Activated CD4-positive, alpha-beta T cell treated with anti-CD3 and anti-CD28 coated beads, Interleukin-2, amount 50 U/mL, for 4 hours (primary cell): ENCODE results near the gene MAGI1.

ENCODE experiments used
- DNase-seq, 2 experiments: peaks; one replicate each; pipeline ENCODE4 v3.0.0-alpha.2; 2020

Gene MAGI1

DNA sequence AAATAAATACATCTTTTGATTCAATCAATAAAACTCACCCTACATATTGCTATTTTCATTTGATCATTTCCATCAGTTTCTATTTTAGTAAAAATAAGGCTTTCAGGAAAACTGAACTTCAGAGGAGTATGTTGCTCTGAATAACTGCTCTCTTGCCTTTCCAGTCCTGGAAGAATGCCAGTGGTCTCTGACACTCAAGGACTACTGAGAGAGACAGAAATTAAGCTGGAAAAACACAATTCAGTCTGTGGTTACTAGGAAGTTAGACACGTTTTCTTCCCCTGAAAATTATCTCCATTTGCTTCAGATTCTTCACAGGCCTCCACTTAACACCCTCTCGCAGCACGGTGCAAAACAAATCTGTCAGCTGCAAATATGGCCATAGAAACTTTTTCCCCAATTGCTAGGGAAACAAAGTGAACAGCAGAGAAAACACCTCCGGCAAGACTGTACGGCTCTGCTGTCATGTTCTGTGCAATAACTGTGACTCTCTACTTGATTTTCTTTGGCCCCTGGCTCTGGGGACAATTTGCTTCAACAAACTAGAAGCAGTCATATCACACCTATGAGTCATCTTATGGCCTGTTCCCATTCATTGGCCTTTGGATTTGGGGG lies 353.0 kb downstream of the MAGI1 start:
- DNase-seq, result no peak

DNA sequence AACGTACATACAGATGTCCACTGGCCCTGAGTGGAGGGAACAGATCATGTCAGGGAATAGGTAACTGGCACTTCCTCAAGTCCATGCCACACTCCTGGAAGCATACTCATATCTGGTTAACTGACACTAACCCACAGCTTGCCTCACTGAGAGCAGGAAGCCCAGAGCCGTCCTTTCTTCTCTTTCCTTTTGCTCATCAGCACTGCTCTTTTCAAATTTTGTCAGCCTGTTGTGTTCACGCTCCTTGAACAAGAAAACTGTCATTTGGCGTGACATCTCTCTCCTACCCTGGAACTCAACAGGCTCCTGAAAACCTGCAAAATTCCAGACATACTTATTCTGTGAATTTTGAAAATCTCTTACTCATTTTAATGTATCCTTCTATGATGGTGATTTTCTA lies 360.2 kb downstream of the MAGI1 start:
- no peak for DNase-seq

GRCh38 chr3:65677486-65678010 lies 361.2 kb downstream of the MAGI1 start:
- DNase-seq, result no peak

- no peak for DNase-seq
Measured at GRCh38 chr3:65676580-65676979, 362.1 kb downstream of the MAGI1 start.

GRCh38 chr3:65675011-65675410 lies 363.7 kb downstream of the MAGI1 start:
- DNase-seq, result no peak

GRCh38 chr3:65674226-65674625 lies 364.5 kb downstream of the MAGI1 start:
- DNase-seq, result no peak

DNA sequence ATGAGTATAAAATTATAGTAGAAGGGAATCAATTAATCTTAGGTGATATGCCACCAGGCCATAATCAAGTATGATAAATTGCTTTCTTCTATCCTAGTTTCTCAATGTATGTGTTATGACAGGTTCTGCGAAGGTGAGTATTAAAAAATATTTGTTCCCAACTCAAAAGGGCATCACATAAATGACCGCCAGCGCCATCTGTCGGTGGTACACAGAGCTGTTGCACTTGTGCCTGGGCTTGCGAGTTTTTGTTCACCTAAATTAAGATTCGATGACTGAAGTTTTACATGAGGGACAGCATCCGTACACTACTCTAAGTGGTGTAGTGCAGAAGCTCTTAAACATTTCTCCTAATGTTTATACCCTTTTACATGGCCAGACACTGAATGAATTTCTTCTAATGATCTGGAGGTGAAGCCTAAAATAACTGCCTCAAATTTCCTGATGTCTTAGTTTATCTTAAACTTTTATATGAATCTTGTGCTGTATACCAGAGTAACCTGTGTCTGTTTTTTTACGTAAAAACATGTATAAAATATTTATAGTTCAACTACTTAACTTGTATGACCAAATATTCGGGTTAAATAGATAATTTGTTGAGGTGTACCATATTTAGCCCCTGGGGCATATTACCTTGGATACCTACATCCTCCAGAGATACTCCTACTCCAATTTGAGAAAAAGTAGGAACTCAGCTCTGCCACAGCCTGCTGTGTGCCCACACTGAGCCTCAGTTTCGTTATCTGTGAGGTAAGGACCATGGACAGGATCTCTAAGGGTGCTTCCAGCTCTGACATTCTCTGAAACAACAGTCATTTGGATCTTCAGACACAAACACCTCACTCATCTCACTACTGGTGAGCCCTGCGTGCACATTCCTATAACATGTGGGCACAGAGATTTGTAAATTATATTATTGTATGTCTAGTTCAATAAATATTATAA lies 365.6 kb downstream of the MAGI1 start:
- DNase-seq, result no peak

DNA sequence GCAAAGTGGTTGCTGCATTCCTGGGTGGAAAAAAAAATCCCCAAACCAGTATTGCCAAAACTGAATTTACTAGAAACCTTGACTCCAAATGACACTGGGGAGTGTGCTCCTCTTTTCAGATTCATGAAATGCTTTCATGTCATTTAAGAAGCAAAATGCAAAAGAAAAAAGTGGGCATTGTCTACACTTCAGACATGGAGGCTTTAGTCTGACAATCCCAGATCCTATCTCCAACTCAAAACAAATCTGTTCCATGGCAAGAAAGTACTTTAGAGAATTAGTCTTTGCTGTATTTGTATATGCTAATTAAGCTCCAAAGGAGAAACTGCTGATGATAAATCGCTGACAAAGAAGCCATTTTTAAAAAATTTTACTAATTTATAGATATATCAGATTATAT lies 366.7 kb downstream of the MAGI1 start:
- DNase-seq, result no peak

- DNase-seq, result no peak
Measured at GRCh38 chr3:65671004-65671403, 367.7 kb downstream of the MAGI1 start.

DNA sequence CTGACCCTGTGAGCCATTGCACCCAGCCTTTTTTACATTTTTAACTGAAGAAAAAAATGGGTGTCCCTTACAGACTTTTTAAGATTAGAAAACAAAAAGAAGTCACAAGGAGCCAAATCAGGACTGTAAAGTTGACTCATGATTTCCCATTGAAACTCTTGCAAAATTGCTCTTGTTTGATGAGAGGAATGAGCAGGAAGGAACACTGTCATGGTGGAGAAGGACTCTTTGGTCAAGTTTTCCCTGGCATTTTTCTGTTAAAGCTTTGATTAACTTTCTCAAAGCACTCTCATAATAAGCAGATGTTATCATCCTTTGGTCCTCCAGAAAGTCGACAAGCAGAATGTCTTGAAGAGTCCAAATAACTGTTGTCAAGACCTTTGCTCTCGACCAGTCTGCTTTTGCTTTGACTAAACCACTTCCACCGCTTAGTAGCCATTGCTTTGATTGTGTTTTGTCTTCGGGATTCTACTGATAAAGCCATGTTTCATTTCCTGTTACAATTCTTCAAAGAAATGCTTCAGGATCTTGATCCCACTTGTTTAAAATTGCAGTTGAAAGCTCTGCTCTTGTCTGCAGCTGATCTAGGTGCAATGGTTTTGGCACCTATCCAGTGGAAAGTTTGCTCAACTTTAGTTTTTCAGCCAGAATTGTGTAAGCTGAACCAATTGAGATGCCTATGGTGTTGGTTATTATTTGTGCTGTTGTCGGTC lies 369.4 kb downstream of the MAGI1 start:
- DNase-seq, result no peak

DNA sequence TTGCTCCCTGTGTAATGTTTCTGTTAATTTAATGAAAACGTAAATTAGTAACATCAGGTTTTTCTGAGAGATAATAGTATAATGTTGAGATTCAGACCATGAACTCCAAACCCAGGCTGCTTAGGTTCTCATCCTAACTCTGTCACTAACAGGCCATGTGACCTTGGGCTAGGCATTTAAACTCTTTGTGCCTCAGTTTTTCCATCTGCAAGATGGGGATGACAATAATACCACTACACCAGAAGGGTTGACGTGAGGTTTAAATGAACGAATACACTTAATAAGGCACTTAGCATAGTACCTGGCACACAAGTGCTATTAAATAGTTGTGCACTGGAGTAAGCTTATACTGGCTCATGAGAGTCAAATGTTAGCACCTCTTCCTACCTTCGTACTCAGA lies 370.8 kb downstream of the MAGI1 start:
- DNase-seq, result no peak

- no peak for DNase-seq
Measured at GRCh38 chr3:65666448-65667091, 372.1 kb downstream of the MAGI1 start.

DNA sequence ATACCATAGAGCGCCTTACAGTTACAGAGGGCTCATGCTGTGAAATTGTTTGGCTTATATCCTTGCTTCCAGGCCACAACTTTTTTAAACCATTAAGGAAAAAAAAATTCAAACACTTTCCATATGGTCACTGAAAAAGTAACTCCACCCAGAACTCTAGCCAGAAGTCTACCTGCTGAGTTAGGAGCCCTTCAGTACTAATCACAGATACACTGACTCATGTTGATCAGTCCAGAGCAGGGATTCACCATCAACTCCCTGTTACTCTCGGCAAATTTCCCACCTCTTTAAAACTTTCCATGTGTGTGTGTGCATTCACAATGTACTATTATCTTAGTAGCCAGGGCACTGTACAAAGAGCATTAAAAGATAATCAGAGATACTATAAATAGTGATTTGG lies 372.8 kb downstream of the MAGI1 start:
- DNase-seq, result no peak

DNA sequence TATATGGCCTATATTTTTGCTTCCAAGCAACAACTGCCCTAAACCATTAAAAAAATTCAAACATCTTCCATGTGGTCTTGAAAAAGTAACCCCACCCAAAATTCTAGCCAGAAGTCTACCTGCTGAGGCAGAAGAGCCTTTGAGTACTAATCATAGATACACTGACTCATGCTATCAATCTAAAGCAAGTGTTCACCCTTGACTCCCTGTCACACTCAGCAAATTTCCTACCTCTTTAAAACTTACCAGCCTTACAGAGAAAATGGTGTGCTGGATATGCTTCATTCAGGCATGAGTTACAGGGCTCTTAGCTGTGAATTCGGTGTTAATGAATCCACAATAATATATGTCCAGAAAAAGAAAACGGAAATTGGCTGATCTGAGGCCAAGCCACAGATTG lies 373.8 kb downstream of the MAGI1 start:
- DNase-seq, result no peak

DNA sequence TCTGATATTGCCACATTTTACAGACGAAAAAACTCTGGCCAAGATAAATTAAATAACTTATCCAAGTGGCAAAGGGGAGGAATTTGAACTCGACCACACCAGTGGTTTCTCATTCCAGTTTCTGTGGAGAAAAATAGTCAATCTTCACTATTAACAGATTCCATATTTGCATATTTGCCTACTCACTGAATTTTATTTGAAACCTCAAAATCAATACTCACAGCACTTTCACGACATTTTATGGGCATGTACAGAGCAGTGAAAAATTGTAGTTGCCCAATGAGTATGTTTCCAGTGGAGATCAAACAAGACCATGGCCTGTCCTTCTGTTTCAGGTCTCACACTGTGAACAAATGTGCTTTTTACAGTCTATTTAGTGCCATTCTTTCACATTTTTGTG lies 374.3 kb downstream of the MAGI1 start:
- DNase-seq, result no peak

DNA sequence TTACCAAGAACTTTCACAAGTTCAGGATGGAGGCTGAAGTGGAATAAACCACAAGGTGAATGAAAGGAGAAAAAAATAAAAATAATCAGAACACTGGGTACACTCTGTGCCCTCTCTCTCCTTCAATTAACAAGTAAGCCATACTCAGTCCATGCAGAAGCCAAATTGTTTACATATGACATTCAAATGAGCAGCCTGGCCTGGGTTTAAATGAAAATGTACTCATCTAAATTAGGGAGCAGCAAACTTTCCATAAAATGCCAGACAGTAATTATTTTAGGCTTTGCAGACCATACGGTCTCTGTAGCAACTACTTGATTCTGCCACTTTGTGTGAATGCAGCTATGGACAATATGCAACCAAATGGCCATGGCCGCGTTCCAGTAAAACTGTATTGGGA lies 376.6 kb downstream of the MAGI1 start:
- DNase-seq, result no peak

DNA sequence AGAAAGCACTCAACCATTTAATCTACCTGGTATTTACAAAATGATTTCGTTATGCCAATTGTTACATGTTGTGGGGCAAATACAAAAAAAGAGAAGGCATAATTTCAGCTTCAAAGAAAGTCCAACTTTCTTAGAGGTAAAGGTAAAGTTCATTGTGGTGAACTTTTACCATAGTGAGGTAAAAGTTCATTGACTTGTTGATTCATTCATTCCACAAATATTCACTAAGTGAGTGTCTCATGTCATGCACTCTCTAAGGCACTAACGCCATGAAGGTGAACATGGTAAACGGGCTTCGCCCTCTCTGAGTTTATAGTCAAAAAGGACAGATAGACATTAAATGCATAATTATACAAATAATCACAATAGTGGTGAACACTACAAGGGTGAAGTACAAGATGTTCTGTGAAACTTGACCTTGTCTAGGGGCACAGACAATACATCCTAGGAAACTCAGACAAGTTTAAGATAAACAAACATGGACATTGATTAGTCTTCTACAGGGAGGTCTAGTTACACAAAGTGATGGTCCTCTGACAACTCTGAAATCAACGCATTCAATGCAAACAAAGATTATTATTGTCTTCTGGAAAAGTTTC lies 378.6 kb downstream of the MAGI1 start:
- no peak for DNase-seq

GRCh38 chr3:65659396-65659795 lies 379.3 kb downstream of the MAGI1 start:
- no peak for DNase-seq

DNA sequence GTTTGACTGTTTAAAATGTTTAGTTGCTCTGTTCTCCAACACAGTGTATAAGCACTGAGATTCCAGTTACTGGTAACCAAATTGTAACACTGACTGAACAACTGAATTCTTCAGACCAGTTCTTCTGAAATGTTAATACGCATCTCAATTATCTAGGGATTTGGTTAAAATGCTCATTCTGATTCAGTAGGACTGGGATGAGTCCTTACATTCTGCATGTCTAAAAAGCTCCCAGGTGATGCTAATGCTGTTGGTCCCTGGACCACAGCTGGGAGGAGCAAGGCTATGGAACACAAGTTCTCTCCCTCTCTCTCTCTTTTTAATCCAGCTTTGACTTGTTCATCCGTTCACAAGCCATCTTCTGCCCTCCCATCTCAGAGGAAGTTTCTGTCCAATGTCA lies 380.3 kb downstream of the MAGI1 start:
- no peak for DNase-seq

DNA sequence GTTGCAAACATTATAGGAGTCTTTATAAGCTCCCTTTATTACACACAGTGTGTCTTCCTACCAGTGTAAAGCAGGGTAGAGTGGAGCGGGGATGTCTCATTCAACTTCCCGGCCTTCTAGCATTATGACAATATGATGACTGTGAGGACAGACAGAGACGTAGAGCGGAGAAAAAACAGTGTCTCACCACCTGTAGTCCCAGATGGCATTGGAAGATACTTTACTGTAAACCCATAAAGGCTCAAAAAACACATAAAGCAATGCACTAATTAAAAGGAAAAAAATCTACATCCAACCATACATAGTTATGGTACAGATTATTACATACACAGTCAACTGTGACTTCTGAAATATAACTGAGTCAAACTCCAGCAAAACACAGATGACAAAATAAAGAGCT lies 383.7 kb downstream of the MAGI1 start:
- no peak for DNase-seq

- DNase-seq, result no peak
Measured at GRCh38 chr3:65653731-65654130, 385.0 kb downstream of the MAGI1 start.

- DNase-seq, result no peak
Measured at GRCh38 chr3:65650247-65650646, 388.5 kb downstream of the MAGI1 start.

GRCh38 chr3:65647369-65647768 lies 391.3 kb downstream of the MAGI1 start:
- no peak for DNase-seq
